ENCODE measurements around the gene DAND5. TPM values are rescaled to one million over a fixed set of nuclear protein-coding genes. Genes with fewer than 3 reads are reported as not detected.
"Not testable (repeated sequence)": the region's sequence is repeated elsewhere in the genome, so short reads cannot be mapped to it uniquely, and the experiment has no call there.

Gene DAND5
- total RNA-seq, 1 donor = not detected

GRCh38 chr19:12948612-12949362 is 20.6 kb upstream of the DAND5 start:
- DNase-seq (ENCODE audit: insufficient read length, low spot score, missing footprints) = peak; percentile 60
- Histone ChIP-seq H3K4me3 (ENCODE audit: insufficient read depth, low read length) (no peak overlapping the region), H3K9me3 (ENCODE audit: low read depth, low read length) (no peaks in the 10 kb centered on the region), H3K4me2 (ENCODE audit: insufficient read depth, low read length) (no peak overlapping the region), H3K4me1 (ENCODE audit: insufficient read depth, low read length) (peaks cover 30% of the 10 kb centered on the region), H4K20me1 (ENCODE audit: insufficient read depth, low read length) (peaks cover 11% of the 10 kb centered on the region), H3K27ac (ENCODE audit: low read depth, low read length) (peak overlapping the region; percentile 11), H2AFZ (ENCODE audit: low read length) (no peak overlapping the region), H3K27me3 (ENCODE audit: insufficient read depth, low read length) (no peaks in the 10 kb centered on the region), H3K79me2 (ENCODE audit: insufficient read depth, low read length) (peaks cover 57% of the 10 kb centered on the region), H3K36me3 (ENCODE audit: insufficient read depth, low read length) (peaks cover 68% of the 10 kb centered on the region)
- TF ChIP-seq, protein P1, sequence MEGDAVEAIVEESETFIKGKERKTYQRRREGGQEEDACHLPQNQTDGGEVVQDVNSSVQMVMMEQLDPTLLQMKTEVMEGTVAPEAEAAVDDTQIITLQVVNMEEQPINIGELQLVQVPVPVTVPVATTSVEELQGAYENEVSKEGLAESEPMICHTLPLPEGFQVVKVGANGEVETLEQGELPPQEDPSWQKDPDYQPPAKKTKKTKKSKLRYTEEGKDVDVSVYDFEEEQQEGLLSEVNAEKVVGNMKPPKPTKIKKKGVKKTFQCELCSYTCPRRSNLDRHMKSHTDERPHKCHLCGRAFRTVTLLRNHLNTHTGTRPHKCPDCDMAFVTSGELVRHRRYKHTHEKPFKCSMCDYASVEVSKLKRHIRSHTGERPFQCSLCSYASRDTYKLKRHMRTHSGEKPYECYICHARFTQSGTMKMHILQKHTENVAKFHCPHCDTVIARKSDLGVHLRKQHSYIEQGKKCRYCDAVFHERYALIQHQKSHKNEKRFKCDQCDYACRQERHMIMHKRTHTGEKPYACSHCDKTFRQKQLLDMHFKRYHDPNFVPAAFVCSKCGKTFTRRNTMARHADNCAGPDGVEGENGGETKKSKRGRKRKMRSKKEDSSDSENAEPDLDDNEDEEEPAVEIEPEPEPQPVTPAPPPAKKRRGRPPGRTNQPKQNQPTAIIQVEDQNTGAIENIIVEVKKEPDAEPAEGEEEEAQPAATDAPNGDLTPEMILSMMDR (IDR thresholded peaks at IDR 0.05; ENCODE audit: extremely low read depth, low read depth, low read length) = no peak

GRCh38 chr19:12949363-12950283 is 19.8 kb upstream of the DAND5 start:
- Histone ChIP-seq H3K4me2 (ENCODE audit: insufficient read depth, low read length) (no peak overlapping the region), H3K36me3 (ENCODE audit: insufficient read depth, low read length) (peaks cover 69% of the 10 kb centered on the region)

DNA sequence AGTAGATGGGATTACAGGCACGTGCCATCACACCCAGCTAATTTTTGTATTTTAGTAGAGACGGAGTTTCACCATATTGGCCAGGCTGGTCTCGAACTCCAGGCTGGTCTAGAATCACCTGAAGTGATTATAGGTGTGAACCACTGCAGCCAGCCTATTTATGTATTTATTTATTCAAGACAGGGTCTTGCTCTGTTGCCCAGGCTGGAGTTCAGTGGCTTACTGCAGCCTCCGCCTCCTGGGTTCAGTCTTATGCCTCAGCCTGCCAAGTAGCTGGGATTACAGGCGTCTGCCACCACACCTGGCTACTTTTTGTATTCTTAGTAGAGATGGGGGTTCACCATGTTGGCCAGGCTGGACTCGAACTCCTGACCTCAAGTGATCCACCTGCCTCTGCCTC is 17.3 kb upstream of the DAND5 start:
- Histone ChIP-seq H3K27ac (ENCODE audit: low read depth, low read length) (peak overlapping the region; percentile 100), H3K36me3 (ENCODE audit: insufficient read depth, low read length) (peaks cover 66% of the 10 kb centered on the region), H3K4me1 (ENCODE audit: insufficient read depth, low read length) (peaks cover 43% of the 10 kb centered on the region), H3K79me2 (ENCODE audit: insufficient read depth, low read length) (peaks cover 80% of the 10 kb centered on the region), H3K4me2 (ENCODE audit: insufficient read depth, low read length) (peak overlapping the region; percentile 64)
- H3K9me3 ChIP-seq (ENCODE audit: low read depth, low read length); H3K27me3 ChIP-seq (ENCODE audit: insufficient read depth, low read length); H4K20me1 ChIP-seq (ENCODE audit: insufficient read depth, low read length); H2AFZ ChIP-seq (ENCODE audit: low read length); H3K4me3 ChIP-seq (ENCODE audit: insufficient read depth, low read length); DNase-seq (ENCODE audit: insufficient read length, low spot score, missing footprints): not testable (repeated sequence)

More at GRCh38 chr19:12949363-12950283, 19.8 kb upstream of the DAND5 start:
- TF ChIP-seq, protein P1 (IDR thresholded peaks at IDR 0.05; ENCODE audit: extremely low read depth, low read depth, low read length) = no peak
- H3K4me1 ChIP-seq (ENCODE audit: insufficient read depth, low read length) = peaks cover 38% of the 10 kb centered on the region
- H3K27me3 ChIP-seq (ENCODE audit: insufficient read depth, low read length) = no peaks in the 10 kb centered on the region
- peaks cover 11% of the 10 kb centered on the region for H4K20me1 ChIP-seq (ENCODE audit: insufficient read depth, low read length)
- peaks cover 66% of the 10 kb centered on the region for H3K79me2 ChIP-seq (ENCODE audit: insufficient read depth, low read length)
- no peak overlapping the region for H3K4me3 ChIP-seq (ENCODE audit: insufficient read depth, low read length)
- no peaks in the 10 kb centered on the region for H3K9me3 ChIP-seq (ENCODE audit: low read depth, low read length)
- H3K27ac ChIP-seq (ENCODE audit: low read depth, low read length) = peak overlapping the region; percentile 36
- peak; percentile 65 for DNase-seq (ENCODE audit: insufficient read length, low spot score, missing footprints)
- no peak overlapping the region for H2AFZ ChIP-seq (ENCODE audit: low read length)

- TF ChIP-seq, protein P1 (IDR thresholded peaks at IDR 0.05; ENCODE audit: extremely low read depth, low read depth, low read length) = no peak
- Histone ChIP-seq H4K20me1 (ENCODE audit: insufficient read depth, low read length) (peaks cover 4% of the 10 kb centered on the region), H3K27me3 (ENCODE audit: insufficient read depth, low read length) (no peaks in the 10 kb centered on the region), H3K4me3 (ENCODE audit: insufficient read depth, low read length) (peak overlapping the region; percentile 48), H3K36me3 (ENCODE audit: insufficient read depth, low read length) (peaks cover 65% of the 10 kb centered on the region), H2AFZ (ENCODE audit: low read length) (no peak overlapping the region), H3K9me3 (ENCODE audit: low read depth, low read length) (no peaks in the 10 kb centered on the region), H3K4me1 (ENCODE audit: insufficient read depth, low read length) (peaks cover 42% of the 10 kb centered on the region), H3K79me2 (ENCODE audit: insufficient read depth, low read length) (peaks cover 80% of the 10 kb centered on the region), H3K4me2 (ENCODE audit: insufficient read depth, low read length) (peak overlapping the region; percentile 64), H3K27ac (ENCODE audit: low read depth, low read length) (peak overlapping the region; percentile 100)
- peak; percentile 97 for DNase-seq (ENCODE audit: insufficient read length, low spot score, missing footprints)
These were observed 16.8 kb upstream of the DAND5 start for GRCh38 chr19:12952488-12953137.

Measured in osteoblast (primary cell).